GM12865 (cell line): ENCODE results near the gene GRAMD1B.

Experiments used
- DNase-seq: peaks from one replicate; pipeline ENCODE4 v3.0.0; 2010; ENCODE audit warnings: low read depth
- H3K4me3 ChIP-seq: 2 replicates; pipeline ENCODE4 v1.5.1; 2011; ENCODE audit warnings: mild to moderate bottlenecking, low read depth, low read length, control low read depth
- CTCF ChIP-seq: IDR thresholded peaks from 2 replicates; pipeline ENCODE4 v1.5.1; 2011; ENCODE audit warnings: low read length, control low read depth, low read depth, inconsistent platforms; ENCODE audit not compliant: insufficient read depth; ENCODE audit errors: missing control alignments

Gene GRAMD1B

GRCh38 chr11:123573286-123573685, 143.2 kb downstream of the GRAMD1B start:
- TF ChIP-seq CTCF, result no peak
- no peak overlapping the region for H3K4me3 ChIP-seq
- DNase-seq, result no peak

GRCh38 chr11:123575441-123575840, 145.4 kb downstream of the GRAMD1B start:
- DNase-seq, result no peak
- TF ChIP-seq CTCF, result no peak
- no peak overlapping the region for H3K4me3 ChIP-seq

GRCh38 chr11:123576082-123576481, 146.0 kb downstream of the GRAMD1B start:
- H3K4me3 ChIP-seq, result no peak overlapping the region
- DNase-seq, result no peak
- TF ChIP-seq CTCF, result no peak

- no peak overlapping the region for H3K4me3 ChIP-seq
- no peak for DNase-seq
- TF ChIP-seq CTCF, result no peak
Observed at GRCh38 chr11:123576501-123576900, 146.4 kb downstream of the GRAMD1B start.

- peak; percentile 93 for TF ChIP-seq CTCF
Observed at GRCh38 chr11:123577081-123577598, 147.1 kb downstream of the GRAMD1B start.

GRCh38 chr11:123578778-123579481, 148.9 kb downstream of the GRAMD1B start:
- no peak overlapping the region for H3K4me3 ChIP-seq
- DNase-seq, result no peak
- no peak for TF ChIP-seq CTCF

More at GRCh38 chr11:123577081-123577598, 147.1 kb downstream of the GRAMD1B start:
- peak; percentile 68 for DNase-seq
- H3K4me3 ChIP-seq, result no peak overlapping the region

GRCh38 chr11:123579482-123579812, 149.4 kb downstream of the GRAMD1B start:
- no peak for DNase-seq
- no peak overlapping the region for H3K4me3 ChIP-seq
- TF ChIP-seq CTCF, result no peak
